GM21367 (cell line): ENCODE results near the gene OBSCN.

ENCODE experiments used
- ATAC-seq: cut with Tn5 transposase; IDR thresholded peaks from one replicate; pipeline ENCODE4 v1.9.1; 2021; ENCODE audit not compliant: unreplicated experiment

Gene OBSCN

DNA sequence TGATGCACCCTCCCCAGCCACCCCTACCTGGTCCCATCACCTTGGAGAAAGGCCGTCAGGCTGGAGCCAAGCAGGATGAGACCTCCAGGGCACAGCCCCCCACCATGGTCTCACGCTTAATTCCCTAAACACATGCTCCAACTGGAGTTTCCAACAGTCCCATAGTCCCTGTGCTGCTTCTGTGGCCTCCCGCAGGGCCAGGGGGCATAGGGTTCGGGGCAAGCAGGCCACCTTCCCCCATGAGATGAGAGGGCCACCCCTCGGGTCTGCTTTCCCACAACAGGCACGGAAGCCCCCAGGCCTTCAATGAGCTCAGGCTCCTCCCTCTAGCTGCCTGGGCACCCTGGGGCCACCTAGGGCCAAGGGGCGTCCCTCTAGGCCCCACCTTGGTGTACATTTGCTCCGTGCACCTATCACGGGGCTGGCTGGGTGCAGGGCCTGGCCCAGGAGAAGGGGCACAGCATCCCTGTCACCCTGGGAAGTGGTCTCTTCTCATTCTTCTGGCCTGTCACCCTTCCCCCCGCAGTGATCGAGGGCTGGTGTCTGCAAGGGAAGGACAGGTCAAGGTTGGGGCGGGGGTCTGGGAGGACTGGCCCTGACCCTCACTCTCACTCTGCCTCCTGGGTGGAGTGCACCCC is 156.3 kb downstream of the OBSCN start:
- no peak for ATAC-seq

DNA sequence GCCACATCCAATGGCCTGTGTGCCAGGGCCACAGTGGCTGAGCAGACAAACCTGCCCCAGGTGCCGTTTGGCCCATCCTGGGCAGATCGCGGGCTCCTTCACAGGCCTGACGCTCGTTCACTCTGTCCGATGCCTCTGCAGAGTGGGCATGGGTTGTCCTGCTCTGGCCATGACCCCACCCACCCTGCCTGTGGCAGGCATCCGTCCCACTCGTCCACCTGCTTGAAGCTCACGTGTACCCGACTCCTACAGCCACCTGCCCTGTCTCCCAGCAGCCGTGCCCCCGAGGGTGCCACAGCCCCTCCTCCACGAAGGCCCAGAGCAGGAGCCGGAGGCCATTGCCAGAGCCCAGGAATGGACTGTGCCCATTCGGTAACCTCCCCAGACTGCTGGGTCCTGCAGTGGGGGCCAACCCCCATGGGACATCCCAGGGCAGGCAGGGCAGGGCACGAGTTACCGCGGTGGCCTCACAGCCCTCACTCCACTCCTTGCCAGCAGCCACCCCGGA is 156.9 kb downstream of the OBSCN start:
- no peak for ATAC-seq

DNA sequence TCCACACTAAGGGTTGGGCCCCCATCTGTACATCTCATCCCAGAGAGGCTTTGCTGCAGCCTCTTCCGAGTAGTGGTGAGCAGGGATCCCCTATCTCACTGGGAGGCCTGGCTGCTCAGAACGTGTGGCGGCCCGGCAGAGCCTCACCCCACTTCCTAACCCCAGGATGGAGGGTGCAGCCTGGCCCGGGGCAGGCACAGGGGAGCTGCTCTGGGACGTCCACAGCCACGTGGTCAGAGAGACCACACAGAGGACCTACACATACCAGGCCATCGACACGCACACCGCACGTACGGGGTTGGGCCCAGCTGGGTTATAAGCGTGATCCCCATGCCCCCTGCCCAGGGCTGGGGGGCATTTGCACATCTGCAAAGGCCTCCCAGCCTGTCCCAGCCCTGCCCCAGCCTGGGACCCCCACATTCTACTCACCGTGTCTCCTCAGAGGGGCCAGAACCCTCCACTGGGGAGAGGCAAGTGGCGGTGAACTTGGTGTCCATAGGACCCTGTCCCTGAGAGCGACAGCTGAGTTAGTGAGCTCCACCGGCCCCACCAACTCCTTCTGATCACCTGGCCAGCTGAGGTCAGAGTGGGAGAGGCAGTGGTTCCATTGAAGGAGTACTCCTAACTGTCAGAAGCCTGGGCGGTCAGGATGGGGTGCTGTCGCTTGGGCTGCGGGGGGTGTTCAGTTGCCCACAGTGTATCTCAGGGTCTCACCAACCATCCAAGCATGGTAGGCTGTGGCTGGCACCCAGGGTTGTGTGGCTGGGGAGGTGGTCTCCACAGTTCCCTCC is 157.6 kb downstream of the OBSCN start:
- no peak for ATAC-seq

DNA sequence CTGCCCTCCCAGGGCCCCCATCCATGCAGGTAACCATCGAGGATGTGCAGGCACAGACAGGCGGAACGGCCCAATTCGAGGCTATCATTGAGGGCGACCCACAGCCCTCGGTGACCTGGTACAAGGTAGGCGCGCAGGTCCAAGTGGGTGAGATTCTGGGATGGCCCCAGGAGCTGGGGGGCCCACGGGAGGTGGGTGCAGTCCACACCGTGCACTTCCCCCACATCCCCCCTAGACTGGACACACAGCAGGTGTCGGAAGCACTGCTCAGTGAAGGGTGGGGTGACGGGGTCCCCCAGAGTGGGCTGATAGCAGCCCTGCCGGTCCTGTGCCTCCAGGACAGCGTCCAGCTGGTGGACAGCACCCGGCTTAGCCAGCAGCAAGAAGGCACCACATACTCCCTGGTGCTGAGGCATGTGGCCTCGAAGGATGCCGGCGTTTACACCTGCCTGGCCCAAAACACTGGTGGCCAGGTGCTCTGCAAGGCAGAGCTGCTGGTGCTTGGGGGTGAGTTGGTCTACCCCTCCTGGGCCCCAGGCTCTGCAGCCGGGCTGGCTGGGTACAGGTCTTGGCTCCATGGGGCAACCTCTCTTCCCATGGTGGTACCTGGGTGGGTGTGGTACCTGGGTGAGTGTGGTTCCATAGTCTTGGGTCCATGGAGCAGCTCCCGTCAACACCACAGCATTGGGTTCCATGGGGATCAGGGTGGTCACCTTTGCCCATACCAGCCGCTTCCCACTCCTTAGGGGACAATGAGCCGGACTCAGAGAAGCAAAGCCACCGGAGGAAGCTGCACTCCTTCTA is 158.4 kb downstream of the OBSCN start:
- ATAC-seq: no peak

DNA sequence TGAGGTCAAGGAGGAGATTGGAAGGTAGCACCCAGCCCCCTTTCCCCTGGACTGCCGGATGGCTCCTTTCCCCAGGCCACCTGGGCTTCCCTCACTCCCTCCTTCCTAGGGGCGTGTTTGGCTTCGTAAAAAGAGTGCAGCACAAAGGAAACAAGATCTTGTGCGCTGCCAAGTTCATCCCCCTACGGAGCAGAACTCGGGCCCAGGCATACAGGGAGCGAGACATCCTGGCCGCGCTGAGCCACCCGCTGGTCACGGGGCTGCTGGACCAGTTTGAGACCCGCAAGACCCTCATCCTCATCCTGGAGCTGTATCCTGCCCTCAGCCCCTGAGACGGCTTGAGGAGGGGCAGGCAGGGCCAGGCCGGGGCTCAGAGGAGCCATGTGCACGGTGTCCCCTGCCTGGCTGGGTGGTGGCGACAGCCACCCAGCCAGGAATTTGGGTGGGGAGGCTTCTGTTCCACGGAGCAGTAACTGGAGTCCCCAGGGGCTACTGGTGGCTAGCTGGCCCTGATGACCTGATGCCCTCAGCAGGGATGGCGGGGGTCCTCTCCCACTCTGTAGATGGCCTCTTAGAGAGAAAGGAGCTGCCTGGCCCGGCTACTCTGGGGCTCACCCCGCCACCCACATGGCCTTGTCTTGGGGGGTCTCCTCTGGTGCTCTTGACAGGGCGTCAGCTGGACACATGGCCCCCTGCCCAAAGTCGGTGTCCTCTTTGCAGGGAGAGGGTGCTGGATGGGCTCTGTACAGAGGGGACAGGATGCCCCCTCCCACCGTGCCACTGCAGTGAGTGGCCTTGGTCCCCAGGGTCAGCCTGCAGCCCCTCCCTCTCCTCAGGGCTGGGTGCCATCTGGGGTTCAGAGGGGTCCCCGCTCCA is 159.3 kb downstream of the OBSCN start:
- ATAC-seq: no peak

DNA sequence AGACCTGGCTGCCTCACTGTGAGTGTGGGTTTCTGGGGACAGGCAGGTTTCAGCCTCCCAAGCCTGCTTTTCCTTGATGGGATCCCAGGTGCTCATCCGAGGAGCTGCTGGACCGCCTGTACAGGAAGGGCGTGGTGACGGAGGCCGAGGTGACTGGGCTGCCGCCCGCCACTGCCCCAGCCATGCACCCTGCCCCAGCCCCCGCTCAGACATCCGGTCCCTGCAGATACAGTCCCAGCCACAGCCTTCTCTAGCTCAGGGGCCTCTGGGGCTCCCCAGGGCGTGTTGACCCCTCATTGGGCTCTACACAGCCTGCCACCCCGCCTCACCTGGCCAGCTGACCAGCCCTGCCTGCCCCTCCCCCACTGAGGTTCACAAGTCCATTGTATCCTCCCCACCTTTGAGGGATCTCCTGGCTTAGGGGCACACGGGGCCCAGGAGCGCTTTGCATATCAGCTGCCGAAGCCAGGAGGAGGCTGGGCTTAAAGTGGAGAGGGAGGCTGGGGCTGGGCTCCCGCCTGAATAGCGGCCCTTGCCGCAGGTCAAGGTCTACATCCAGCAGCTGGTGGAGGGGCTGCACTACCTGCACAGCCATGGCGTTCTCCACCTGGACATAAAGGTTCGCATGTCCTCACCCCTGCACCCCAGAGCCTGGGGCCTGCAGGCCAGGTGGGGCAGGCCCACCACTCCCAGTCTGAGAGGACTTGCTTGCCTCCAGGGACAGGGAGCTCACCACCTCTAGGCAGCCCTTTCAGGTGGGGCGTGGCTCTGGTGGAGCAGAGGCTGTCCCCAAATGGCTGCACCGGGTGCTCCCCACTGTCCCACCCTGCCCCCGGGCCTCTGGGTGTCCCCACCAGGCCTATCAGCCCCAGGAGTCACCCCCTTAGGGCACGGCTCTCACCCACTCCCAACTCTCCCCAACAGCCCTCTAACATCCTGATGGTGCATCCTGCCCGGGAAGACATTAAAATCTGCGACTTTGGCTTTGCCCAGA is 160.3 kb downstream of the OBSCN start:
- no peak for ATAC-seq

DNA sequence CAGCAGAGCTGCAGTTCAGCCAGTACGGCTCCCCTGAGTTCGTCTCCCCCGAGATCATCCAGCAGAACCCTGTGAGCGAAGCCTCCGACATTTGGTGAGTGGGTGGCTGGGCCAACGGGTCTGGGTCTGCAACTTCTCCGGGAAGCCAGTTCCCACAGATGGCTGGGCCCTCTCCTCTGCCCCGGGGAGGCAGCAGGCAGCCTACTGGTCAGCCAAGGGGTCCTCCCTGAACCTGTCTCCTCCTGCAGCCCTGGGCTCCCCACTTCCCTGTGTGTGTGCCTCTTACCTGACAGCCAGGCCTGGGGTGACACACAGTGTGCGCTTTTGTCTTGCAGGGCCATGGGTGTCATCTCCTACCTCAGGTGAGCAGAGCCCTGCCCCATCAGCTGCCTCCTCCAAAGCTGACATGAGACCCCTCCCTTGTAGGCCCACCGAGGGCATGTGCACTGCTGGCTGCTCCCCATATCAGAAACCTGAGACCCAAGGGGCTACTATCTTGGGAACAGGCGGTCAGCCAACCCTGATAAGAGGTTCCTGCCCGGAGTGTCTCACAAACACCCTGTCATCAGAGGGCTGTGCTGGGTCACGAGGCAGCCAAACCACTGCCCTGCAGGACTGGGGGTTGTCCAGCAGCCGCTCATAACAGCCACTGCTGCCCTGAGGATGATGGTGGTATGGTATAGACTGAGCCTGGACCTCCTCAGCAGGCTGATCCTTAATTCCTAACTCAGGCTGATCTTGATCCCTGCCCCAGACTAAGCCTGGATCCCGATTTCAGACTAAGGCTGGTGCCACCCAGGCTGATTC is 161.2 kb downstream of the OBSCN start:
- no peak for ATAC-seq

DNA sequence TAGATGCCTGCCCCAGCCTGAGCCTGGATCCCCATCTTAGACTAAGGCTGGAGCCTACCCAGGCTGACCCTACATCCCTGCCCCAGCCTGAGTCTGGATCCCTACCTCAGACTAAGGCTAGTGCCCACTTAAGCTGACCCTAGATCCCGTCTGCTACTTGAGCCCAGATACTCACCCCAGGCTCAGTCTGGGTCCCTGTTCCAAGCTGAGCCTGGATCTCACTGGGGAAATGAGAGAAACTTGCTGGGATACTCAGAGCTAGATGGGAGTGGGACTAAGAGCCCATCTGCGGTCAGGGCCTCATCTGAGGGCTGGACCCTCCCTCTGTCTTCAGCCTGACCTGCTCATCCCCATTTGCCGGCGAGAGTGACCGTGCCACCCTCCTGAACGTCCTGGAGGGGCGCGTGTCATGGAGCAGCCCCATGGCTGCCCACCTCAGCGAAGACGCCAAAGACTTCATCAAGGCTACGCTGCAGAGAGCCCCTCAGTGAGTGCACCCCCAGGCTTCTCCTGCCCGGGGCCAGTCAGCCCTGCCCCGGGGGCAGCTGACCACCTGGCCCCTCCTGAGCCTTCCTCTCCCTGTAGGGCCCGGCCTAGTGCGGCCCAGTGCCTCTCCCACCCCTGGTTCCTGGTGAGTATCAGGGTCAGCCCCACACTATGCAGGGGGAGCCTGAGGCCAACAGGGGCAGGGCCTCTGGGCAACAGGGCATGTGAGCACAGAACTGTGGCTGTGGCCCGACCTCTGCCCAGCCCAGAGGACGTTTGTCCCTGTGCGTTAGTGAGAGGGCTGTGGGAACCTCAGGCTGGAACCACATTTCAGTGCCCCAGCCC is 162.0 kb downstream of the OBSCN start:
- no peak for ATAC-seq

DNA sequence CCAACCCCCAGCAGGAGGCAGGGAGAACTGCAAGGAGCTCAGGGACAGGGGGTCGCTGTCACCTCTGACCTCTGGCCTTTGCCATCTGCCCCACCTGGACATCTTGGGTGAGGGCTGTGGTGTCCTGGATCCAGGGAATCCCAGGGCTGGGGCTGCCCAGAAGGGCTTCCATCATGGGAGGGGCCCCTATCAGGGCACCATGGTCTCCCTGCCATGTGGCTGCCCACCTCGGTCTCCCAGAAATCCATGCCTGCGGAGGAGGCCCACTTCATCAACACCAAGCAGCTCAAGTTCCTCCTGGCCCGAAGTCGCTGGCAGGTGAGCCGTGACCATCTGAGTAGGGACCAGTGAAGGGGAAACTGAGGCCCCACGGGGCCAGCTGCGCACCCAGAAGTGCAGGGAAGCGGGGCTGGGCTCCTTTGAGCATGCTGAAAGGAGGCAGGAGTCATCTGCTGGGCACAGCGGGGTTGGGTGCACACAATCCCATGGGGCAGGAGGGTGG is 162.6 kb downstream of the OBSCN start:
- no peak for ATAC-seq

DNA sequence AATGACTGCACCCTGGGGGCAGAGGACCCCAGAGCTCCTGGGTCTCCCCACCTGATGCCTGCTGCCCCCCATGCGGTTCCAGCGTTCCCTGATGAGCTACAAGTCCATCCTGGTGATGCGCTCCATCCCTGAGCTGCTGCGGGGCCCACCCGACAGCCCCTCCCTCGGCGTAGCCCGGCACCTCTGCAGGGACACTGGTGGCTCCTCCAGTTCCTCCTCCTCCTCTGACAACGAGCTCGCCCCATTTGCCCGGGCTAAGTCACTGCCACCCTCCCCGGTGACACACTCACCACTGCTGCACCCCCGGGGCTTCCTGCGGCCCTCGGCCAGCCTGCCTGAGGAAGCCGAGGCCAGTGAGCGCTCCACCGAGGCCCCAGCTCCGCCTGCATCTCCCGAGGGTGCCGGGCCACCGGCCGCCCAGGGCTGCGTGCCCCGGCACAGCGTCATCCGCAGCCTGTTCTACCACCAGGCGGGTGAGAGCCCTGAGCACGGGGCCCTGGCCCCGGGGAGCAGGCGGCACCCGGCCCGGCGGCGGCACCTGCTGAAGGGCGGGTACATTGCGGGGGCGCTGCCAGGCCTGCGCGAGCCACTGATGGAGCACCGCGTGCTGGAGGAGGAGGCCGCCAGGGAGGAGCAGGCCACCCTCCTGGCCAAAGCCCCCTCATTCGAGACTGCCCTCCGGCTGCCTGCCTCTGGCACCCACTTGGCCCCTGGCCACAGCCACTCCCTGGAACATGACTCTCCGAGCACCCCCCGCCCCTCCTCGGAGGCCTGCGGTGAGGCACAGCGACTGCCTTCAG is 163.3 kb downstream of the OBSCN start:
- no peak for ATAC-seq

DNA sequence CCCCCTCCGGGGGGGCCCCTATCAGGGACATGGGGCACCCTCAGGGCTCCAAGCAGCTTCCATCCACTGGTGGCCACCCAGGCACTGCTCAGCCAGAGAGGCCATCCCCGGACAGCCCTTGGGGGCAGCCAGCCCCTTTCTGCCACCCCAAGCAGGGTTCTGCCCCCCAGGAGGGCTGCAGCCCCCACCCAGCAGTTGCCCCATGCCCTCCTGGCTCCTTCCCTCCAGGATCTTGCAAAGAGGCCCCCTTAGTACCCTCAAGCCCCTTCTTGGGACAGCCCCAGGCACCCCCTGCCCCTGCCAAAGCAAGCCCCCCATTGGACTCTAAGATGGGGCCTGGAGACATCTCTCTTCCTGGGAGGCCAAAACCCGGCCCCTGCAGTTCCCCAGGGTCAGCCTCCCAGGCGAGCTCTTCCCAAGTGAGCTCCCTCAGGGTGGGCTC is 163.9 kb downstream of the OBSCN start:
- ATAC-seq: no peak

DNA sequence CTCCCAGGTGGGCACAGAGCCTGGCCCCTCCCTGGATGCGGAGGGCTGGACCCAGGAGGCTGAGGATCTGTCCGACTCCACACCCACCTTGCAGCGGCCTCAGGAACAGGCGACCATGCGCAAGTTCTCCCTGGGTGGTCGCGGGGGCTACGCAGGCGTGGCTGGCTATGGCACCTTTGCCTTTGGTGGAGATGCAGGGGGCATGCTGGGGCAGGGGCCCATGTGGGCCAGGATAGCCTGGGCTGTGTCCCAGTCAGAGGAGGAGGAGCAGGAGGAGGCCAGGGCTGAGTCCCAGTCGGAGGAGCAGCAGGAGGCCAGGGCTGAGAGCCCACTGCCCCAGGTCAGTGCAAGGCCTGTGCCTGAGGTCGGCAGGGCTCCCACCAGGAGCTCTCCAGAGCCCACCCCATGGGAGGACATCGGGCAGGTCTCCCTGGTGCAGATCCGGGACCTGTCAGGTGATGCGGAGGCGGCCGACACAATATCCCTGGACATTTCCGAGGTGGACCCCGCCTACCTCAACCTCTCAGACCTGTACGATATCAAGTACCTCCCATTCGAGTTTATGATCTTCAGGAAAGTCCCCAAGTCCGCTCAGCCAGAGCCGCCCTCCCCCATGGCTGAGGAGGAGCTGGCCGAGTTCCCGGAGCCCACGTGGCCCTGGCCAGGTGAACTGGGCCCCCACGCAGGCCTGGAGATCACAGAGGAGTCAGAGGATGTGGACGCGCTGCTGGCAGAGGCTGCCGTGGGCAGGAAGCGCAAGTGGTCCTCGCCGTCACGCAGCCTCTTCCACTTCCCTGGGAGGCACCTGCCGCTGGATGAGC is 164.5 kb downstream of the OBSCN start:
- no peak for ATAC-seq

DNA sequence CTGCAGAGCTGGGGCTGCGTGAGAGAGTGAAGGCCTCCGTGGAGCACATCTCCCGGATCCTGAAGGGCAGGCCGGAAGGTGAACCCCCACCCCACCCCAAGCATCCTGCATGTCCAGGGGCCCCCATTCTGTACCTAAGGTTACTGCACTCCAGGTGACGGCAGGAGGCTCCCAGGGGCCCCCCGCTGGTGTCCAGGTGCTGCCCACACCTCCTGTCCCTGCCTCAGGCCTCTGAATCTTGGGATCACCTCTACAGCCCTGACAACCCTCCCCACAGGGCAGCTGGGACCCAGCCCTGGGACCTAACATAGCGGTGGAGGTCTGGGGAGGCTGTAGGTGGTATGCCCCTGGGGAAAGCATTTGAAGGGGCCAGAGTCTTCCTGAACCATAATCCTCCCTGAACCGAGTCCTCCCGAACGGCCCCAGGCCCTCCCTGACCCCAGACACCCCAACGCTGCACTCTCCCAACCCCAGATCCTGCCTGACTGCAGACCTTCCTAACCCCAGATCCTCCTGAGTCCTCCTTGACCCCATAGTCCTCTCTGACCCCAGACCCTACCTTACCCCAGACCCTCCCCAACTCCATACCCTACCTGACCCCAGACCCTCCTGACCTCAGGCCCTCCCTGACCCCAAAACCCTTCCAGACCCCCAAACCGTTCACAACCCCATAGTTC is 165.3 kb downstream of the OBSCN start:
- no peak for ATAC-seq

DNA sequence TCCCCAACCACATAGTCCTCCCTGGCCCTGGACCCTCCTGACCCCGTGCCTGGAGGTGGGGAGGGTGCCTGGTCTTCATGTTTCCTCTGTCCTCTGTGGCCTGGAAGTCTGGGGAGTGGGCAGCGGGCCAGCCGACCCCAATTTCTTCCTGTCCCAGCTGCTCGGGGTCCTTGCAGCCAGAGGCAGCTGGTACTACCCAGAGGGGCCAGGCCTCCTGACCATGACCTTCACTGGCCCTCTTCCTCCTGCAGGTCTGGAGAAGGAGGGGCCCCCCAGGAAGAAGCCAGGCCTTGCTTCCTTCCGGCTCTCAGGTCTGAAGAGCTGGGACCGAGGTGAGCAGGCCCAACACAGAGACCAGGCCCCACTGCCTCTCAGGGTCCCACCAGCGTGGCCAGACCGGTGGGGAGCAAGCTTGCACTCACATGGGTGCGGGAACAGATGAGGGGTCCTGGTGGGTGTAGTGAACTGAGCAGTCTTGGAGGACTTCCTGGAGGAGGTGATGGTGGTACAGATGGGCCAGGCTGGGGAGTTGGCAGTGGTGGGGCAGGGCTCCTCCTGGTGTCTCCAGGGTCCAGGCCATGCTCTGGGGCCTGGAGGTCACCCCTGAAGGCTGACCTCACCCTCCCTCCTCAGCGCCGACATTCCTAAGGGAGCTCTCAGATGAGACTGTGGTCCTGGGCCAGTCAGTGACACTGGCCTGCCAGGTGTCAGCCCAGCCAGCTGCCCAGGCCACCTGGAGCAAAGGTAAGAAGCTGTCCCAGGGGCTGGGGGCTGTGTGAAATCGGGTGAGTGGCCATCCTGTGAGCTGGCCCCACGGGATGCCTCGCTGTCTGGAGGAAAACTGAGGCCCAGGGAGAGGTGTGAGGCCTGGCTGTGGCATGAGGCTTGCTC is 166.1 kb downstream of the OBSCN start:
- no peak for ATAC-seq
